Mesenchymal stem cell (in vitro differentiated cells and primary cell): ENCODE data around the gene LASP1NB.

ENCODE experiments used
- DNase-seq: peaks from one replicate; pipeline ENCODE4 v3.0.0-alpha.2; 2013
- H2AFZ ChIP-seq: one replicate; pipeline ENCODE4 v1.6.1; 2013; ENCODE audit warnings: low read depth, mild to moderate bottlenecking, control low read depth, inconsistent platforms, low read length, moderate library complexity
- H2AK5ac ChIP-seq: 2 replicates; pipeline ENCODE4 v1.6.1; 2013; ENCODE audit warnings: low read length, moderate library complexity, mild to moderate bottlenecking, inconsistent platforms; ENCODE audit not compliant: severe bottlenecking
- H2BK120ac ChIP-seq: one replicate; pipeline ENCODE4 v1.6.1; 2013; ENCODE audit warnings: low read depth, mild to moderate bottlenecking, inconsistent platforms, low read length, moderate library complexity
- H2BK12ac ChIP-seq, 2 experiments: one replicate each; pipeline ENCODE4 v1.6.1; 2013; ENCODE audit warnings: inconsistent platforms in 2 of 2, low read length in 2 of 2, mild to moderate bottlenecking in 2 of 2, moderate library complexity in 2 of 2, control low read depth in 1 of 2
- H2BK15ac ChIP-seq: one replicate; pipeline ENCODE4 v1.6.1; 2013; ENCODE audit warnings: mild to moderate bottlenecking, low read depth, inconsistent platforms; ENCODE audit not compliant: poor library complexity, severe bottlenecking
- H2BK5ac ChIP-seq: 2 replicates; pipeline ENCODE4 v1.6.1; 2013; ENCODE audit warnings: low read depth, mild to moderate bottlenecking, low read length, control low read depth, inconsistent platforms; ENCODE audit not compliant: poor library complexity, severe bottlenecking
- H3K14ac ChIP-seq, 2 experiments: one replicate each; pipeline ENCODE4 v1.6.1; 2013; ENCODE audit warnings: inconsistent platforms in 2 of 2, low read length in 2 of 2, control low read depth in 1 of 2, mild to moderate bottlenecking in 1 of 2, moderate library complexity in 1 of 2
- H3K18ac ChIP-seq, 2 experiments: one replicate each; pipeline ENCODE4 v1.6.1; 2013; ENCODE audit warnings: inconsistent platforms in 2 of 2, low read length in 2 of 2, control low read depth in 1 of 2, low read depth in 1 of 2, mild to moderate bottlenecking in 1 of 2
- H3K23ac ChIP-seq, 2 experiments: one replicate each; pipeline ENCODE4 v1.6.1; 2013; ENCODE audit warnings: inconsistent platforms in 2 of 2, low read length in 2 of 2, mild to moderate bottlenecking in 2 of 2, moderate library complexity in 2 of 2, control low read depth in 1 of 2
- H3K27ac ChIP-seq: 2 replicates; pipeline ENCODE4 v1.5.1; 2013; ENCODE audit warnings: mild to moderate bottlenecking, moderate library complexity, low read length, control low read depth, inconsistent platforms; ENCODE audit not compliant: poor library complexity, severe bottlenecking
- H3K27me3 ChIP-seq, 2 experiments: 2 replicates each; pipeline versions ENCODE4 v1.6.1 to v1.7.0; 2013; ENCODE audit warnings: low read length in 2 of 2, mild to moderate bottlenecking in 2 of 2, moderate library complexity in 2 of 2, control low read depth in 1 of 2, inconsistent platforms in 1 of 2; ENCODE audit not compliant: control insufficient read depth in 1 of 2, insufficient read depth in 1 of 2
- H3K36me3 ChIP-seq, 2 experiments: 2 replicates each; pipeline versions ENCODE4 v1.6.1 to v1.7.0; 2013; ENCODE audit warnings: low read length in 2 of 2, control low read depth in 1 of 2, inconsistent platforms in 1 of 2, low read depth in 1 of 2, mild to moderate bottlenecking in 1 of 2; ENCODE audit not compliant: insufficient read depth in 2 of 2, control insufficient read depth in 1 of 2
- H3K4ac ChIP-seq, 2 experiments: one replicate each; pipeline ENCODE4 v1.6.1; 2013; ENCODE audit warnings: inconsistent platforms in 2 of 2, low read length in 2 of 2, mild to moderate bottlenecking in 2 of 2, moderate library complexity in 2 of 2, control low read depth in 1 of 2, low read depth in 1 of 2
- H3K4me1 ChIP-seq: 2 replicates; pipeline ENCODE4 v1.6.1; 2013; ENCODE audit warnings: low read depth, low read length, control low read depth; ENCODE audit not compliant: control insufficient read depth, insufficient read depth
- H3K4me2 ChIP-seq: 2 replicates; pipeline ENCODE4 v1.6.1; 2013; ENCODE audit warnings: low read length, mild to moderate bottlenecking, inconsistent platforms; ENCODE audit not compliant: poor library complexity, severe bottlenecking
- H3K4me3 ChIP-seq, 2 experiments: 2 replicates each; pipeline versions ENCODE4 v1.5.1 to v1.7.0; 2013; ENCODE audit warnings: low read length in 2 of 2, mild to moderate bottlenecking in 2 of 2, control low read depth in 1 of 2, low read depth in 1 of 2; ENCODE audit not compliant: insufficient read depth in 1 of 2
- H3K79me1 ChIP-seq: replicated peaks from 2 replicates; pipeline ENCODE4 v1.6.1; 2013; ENCODE audit warnings: mild to moderate bottlenecking, control low read depth, low read length, inconsistent platforms; ENCODE audit not compliant: poor library complexity, severe bottlenecking
- H3K9ac ChIP-seq: 2 replicates; pipeline ENCODE4 v1.7.0; 2013; ENCODE audit warnings: mild to moderate bottlenecking, low read length, moderate library complexity
- H3K9me3 ChIP-seq: 2 replicates; pipeline ENCODE4 v1.7.0; 2013; ENCODE audit warnings: mild to moderate bottlenecking, low read length; ENCODE audit not compliant: control insufficient read depth
- H4K8ac ChIP-seq: one replicate; pipeline ENCODE4 v1.6.1; 2013; ENCODE audit warnings: inconsistent platforms, mild to moderate bottlenecking, low read length, moderate library complexity
- H4K91ac ChIP-seq: one replicate; pipeline ENCODE4 v1.6.1; 2013; ENCODE audit warnings: mild to moderate bottlenecking, low read length, inconsistent platforms
- WGBS: methylation state at CpG from one replicate; pipeline ENCODE4 v1.1.7; 2013; ENCODE audit warnings: mixed read lengths; 5-methylcytosine and 5-hydroxymethylcytosine counted together

LASP1NB gene

GRCh38 chr17:38881600-38882191 lies 43.7 kb upstream of the LASP1NB start:
- peak overlapping the region in 1 of 2 experiments; percentile 63 for H3K14ac ChIP-seq
- WGBS: 39% methylated on average over 8 of the region's 8 CpGs
- peak overlapping the region; percentile 54 for H3K9ac ChIP-seq
- H3K4me1 ChIP-seq: peaks cover 79% of the 10 kb centered on the region
- H3K4ac ChIP-seq: peak overlapping the region in 1 of 2 experiments; percentile 33
- peak overlapping the region in 1 of 2 experiments; percentile 57 for H3K23ac ChIP-seq
- H2AK5ac ChIP-seq: peak overlapping the region; percentile 51
- H3K4me2 ChIP-seq: no peak overlapping the region
- no peaks in the 10 kb centered on the region for H3K79me1 ChIP-seq
- H3K27ac ChIP-seq: peak overlapping the region; percentile 99
- H4K91ac ChIP-seq: no peak overlapping the region
- H3K4me3 ChIP-seq: peak overlapping the region in 1 of 2 experiments; percentile 45
- no peak overlapping the region for H2BK120ac ChIP-seq
- H2BK5ac ChIP-seq: peak overlapping the region; percentile 39
- H2BK12ac ChIP-seq: peak overlapping the region in 1 of 2 experiments; percentile 66
- H3K18ac ChIP-seq: peak overlapping the region; percentile 81 to 84
- H2AFZ ChIP-seq: no peak overlapping the region
- peak; percentile 91 for DNase-seq
- peak overlapping the region; percentile 21 for H2BK15ac ChIP-seq
- H3K9me3 ChIP-seq: no peaks in the 10 kb centered on the region
- H3K27me3 ChIP-seq: no peaks in the 10 kb centered on the region
- peak overlapping the region; percentile 73 for H4K8ac ChIP-seq
- peaks cover 74 to 75% of the 10 kb centered on the region in 2 experiments for H3K36me3 ChIP-seq

- H3K4ac ChIP-seq: no peak overlapping the region
- H2BK120ac ChIP-seq: no peak overlapping the region
- H4K91ac ChIP-seq: no peak overlapping the region
- no peak overlapping the region for H2BK12ac ChIP-seq
- no peak overlapping the region for H4K8ac ChIP-seq
- peak overlapping the region; percentile 10 for H3K27ac ChIP-seq
- no peak overlapping the region for H2AFZ ChIP-seq
- H3K23ac ChIP-seq: no peak overlapping the region
- peak overlapping the region; percentile 46 for H3K9ac ChIP-seq
- H3K79me1 ChIP-seq: no peaks in the 10 kb centered on the region
- no peak for DNase-seq
- no peak overlapping the region for H3K4me3 ChIP-seq
- peaks cover 74 to 78% of the 10 kb centered on the region in 2 experiments for H3K36me3 ChIP-seq
- no peak overlapping the region for H2BK5ac ChIP-seq
- H3K4me2 ChIP-seq: no peak overlapping the region
- H2AK5ac ChIP-seq: no peak overlapping the region
- H3K27me3 ChIP-seq: no peaks in the 10 kb centered on the region
- 100% methylated on average over 2 of the region's 2 CpGs for WGBS
- peaks cover 73% of the 10 kb centered on the region for H3K4me1 ChIP-seq
- no peaks in the 10 kb centered on the region for H3K9me3 ChIP-seq
- no peak overlapping the region for H2BK15ac ChIP-seq
- peak overlapping the region in 1 of 2 experiments; percentile 5 for H3K18ac ChIP-seq
- no peak overlapping the region for H3K14ac ChIP-seq
Measured at GRCh38 chr17:38882870-38883269, 42.5 kb upstream of the LASP1NB start.

GRCh38 chr17:38883592-38884526 lies 41.6 kb upstream of the LASP1NB start:
- Histone ChIP-seq H3K14ac (peak overlapping the region in 1 of 2 experiments; percentile 57), H4K8ac (no peak overlapping the region), H3K4me1 (peaks cover 67% of the 10 kb centered on the region), H3K27me3 (no peaks in the 10 kb centered on the region), H3K79me1 (no peaks in the 10 kb centered on the region), H3K27ac (peak overlapping the region; percentile 48), H2BK5ac (peak overlapping the region; percentile 61), H4K91ac (no peak overlapping the region), H3K23ac (peak overlapping the region in 1 of 2 experiments; percentile 30), H2BK15ac (no peak overlapping the region), H3K9ac (peak overlapping the region; percentile 46), H2BK120ac (peak overlapping the region; percentile 6), H3K36me3 (peaks cover 73 to 78% of the 10 kb centered on the region in 2 experiments), H2AK5ac (peak overlapping the region; percentile 76), H2AFZ (no peak overlapping the region), H3K4me2 (no peak overlapping the region), H3K4me3 (peak overlapping the region in 1 of 2 experiments; percentile 16), H2BK12ac (peak overlapping the region in 1 of 2 experiments; percentile 80), H3K4ac (no peak overlapping the region), H3K9me3 (no peaks in the 10 kb centered on the region), H3K18ac (no peak overlapping the region)
- no peak for DNase-seq
- WGBS: 76% methylated on average over 18 of the region's 19 CpGs
